Lower lobe of right lung (tissue), 2 donors: ENCODE data around the gene GPM6B. TPM values are rescaled to one million over a fixed set of nuclear protein-coding genes. Genes with fewer than 3 reads are reported as not detected.

Experiments
- ATAC-seq, 2 donors: fragments of 200-7000 bp; cut with Tn5 transposase; one replicate each; pipeline ENCODE4 v1.9.1; 2020 to 2022; ENCODE audit warnings: mild to moderate bottlenecking in 2 of 2, moderate library complexity in 2 of 2
- DNase-seq: peaks from one replicate; pipeline ENCODE4 v3.0.0-alpha.2; 2020
- H3K27ac ChIP-seq: fragments of 200-600 bp; one replicate; pipeline ENCODE4 v1.8.0; 2022
- H3K27me3 ChIP-seq: fragments of 200-600 bp; one replicate; pipeline ENCODE4 v1.8.0; 2022; ENCODE audit warnings: low read depth
- H3K36me3 ChIP-seq: fragments of 200-600 bp; one replicate; pipeline ENCODE4 v1.8.0; 2022; ENCODE audit warnings: mild to moderate bottlenecking
- H3K4me1 ChIP-seq: fragments of 200-600 bp; one replicate; pipeline ENCODE4 v1.8.0; 2022
- H3K4me3 ChIP-seq: fragments of 200-600 bp; one replicate; pipeline ENCODE4 v1.8.0; 2022; ENCODE audit warnings: mild to moderate bottlenecking
- H3K9me3 ChIP-seq: fragments of 200-600 bp; one replicate; pipeline ENCODE4 v1.8.0; 2022
- intact Hi-C: fragments of 100-400 bp; cut with DNase I; formaldehyde crosslinking; loops from one replicate; pipeline ENCODE4 v1.11.0; 2022
- total RNA-seq: library from RNA; stranded (reverse); fragmentation: NEBNext Ultra II Directional; extraction: Animal tissue kit (Norgen Biotek cat#: 25700); gene quantifications from one replicate; pipeline ENCODE4 v1.2.1, GENCODE V29; 2021
- TF ChIP-seq, protein P1 (sequence below): fragments of 200-600 bp; IDR thresholded peaks from one replicate; pipeline ENCODE4 v1.8.0; 2022; ENCODE audit warnings: antibody characterized with exemption, mild to moderate bottlenecking
- donor health status: DM: no; HTN: yes; CAD: no; lungs with severe emphysema.

GPM6B gene
- total RNA-seq, 1 donor from 2014 or later: 21.6 TPM

- ATAC-seq: no peak
- no peak for DNase-seq
- H3K4me1 ChIP-seq: no peaks in the 10 kb centered on the region
- intact Hi-C loops: no loop called here
- no peaks in the 10 kb centered on the region for H3K27me3 ChIP-seq
- H3K36me3 ChIP-seq: peaks cover 25% of the 10 kb centered on the region
- H3K27ac ChIP-seq: no peak overlapping the region
- TF ChIP-seq, protein P1, sequence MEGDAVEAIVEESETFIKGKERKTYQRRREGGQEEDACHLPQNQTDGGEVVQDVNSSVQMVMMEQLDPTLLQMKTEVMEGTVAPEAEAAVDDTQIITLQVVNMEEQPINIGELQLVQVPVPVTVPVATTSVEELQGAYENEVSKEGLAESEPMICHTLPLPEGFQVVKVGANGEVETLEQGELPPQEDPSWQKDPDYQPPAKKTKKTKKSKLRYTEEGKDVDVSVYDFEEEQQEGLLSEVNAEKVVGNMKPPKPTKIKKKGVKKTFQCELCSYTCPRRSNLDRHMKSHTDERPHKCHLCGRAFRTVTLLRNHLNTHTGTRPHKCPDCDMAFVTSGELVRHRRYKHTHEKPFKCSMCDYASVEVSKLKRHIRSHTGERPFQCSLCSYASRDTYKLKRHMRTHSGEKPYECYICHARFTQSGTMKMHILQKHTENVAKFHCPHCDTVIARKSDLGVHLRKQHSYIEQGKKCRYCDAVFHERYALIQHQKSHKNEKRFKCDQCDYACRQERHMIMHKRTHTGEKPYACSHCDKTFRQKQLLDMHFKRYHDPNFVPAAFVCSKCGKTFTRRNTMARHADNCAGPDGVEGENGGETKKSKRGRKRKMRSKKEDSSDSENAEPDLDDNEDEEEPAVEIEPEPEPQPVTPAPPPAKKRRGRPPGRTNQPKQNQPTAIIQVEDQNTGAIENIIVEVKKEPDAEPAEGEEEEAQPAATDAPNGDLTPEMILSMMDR: no peak
- H3K9me3 ChIP-seq: no peaks in the 10 kb centered on the region
- no peak overlapping the region for H3K4me3 ChIP-seq
Observed at GRCh38 chrX:13776387-13776786, 40.5 kb downstream of the GPM6B start.

GRCh38 chrX:13775837-13776236 is 41.1 kb downstream of the GPM6B start:
- intact Hi-C loops: no loop called here
- Histone ChIP-seq H3K27me3 (no peaks in the 10 kb centered on the region), H3K9me3 (no peaks in the 10 kb centered on the region), H3K36me3 (peaks cover 25% of the 10 kb centered on the region), H3K4me3 (no peak overlapping the region), H3K4me1 (no peaks in the 10 kb centered on the region), H3K27ac (no peak overlapping the region)
- DNase-seq: no peak
- TF ChIP-seq, protein P1: no peak
- ATAC-seq: no peak

GRCh38 chrX:13774696-13775095 is 42.2 kb downstream of the GPM6B start:
- no peak for DNase-seq
- intact Hi-C loops: no loop called here

GRCh38 chrX:13770013-13770535 is 46.8 kb downstream of the GPM6B start:
- peaks cover 8% of the 10 kb centered on the region for H3K4me1 ChIP-seq
- H3K27me3 ChIP-seq: no peaks in the 10 kb centered on the region
- DNase-seq (no peak), ATAC-seq (no peak)
- H3K4me3 ChIP-seq: no peak overlapping the region
- intact Hi-C loops: no loop called here
- H3K27ac ChIP-seq: no peak overlapping the region
- peaks cover 45% of the 10 kb centered on the region for H3K36me3 ChIP-seq
- no peaks in the 10 kb centered on the region for H3K9me3 ChIP-seq
- TF ChIP-seq, protein P1: no peak

More at GRCh38 chrX:13774696-13775095, 42.2 kb downstream of the GPM6B start:
- Histone ChIP-seq H3K4me3 (no peak overlapping the region), H3K36me3 (peaks cover 34% of the 10 kb centered on the region), H3K9me3 (no peaks in the 10 kb centered on the region), H3K27me3 (no peaks in the 10 kb centered on the region), H3K27ac (no peak overlapping the region), H3K4me1 (no peaks in the 10 kb centered on the region)
- no peak for ATAC-seq
- TF ChIP-seq, protein P1: no peak

DNA sequence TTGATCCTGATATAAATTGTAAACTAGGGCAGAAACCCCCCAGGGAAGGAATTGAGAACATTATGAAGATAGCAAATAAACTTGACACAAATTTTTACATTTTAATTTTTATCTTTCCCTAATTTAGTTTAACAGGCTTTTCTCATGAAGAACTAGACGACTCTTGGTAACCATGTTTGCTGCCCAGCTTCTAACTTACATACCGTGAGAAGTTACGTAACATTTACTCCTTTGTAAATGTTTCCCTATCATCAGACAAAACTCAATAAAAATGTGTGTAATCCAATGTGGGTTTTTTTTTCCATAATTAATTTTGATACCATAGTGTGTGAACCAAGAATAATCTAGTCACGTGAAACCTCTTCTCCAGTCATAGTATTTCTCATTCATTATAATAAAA is 48.0 kb downstream of the GPM6B start:
- no peak overlapping the region for H3K4me3 ChIP-seq
- peaks cover 18% of the 10 kb centered on the region for H3K4me1 ChIP-seq
- intact Hi-C loops: no loop called here
- no peaks in the 10 kb centered on the region for H3K27me3 ChIP-seq
- no peak for ATAC-seq
- TF ChIP-seq, protein P1: no peak
- no peak overlapping the region for H3K27ac ChIP-seq
- H3K36me3 ChIP-seq: peaks cover 36% of the 10 kb centered on the region
- H3K9me3 ChIP-seq: no peaks in the 10 kb centered on the region
- DNase-seq: no peak
